NCI-H1092 treated with DMSO at 0.1 percent for 48 hours (cell line): Measurements from ENCODE around the gene MID2.
"Not testable (repeated sequence)": the region's sequence is repeated elsewhere in the genome, so short reads cannot be mapped to it uniquely, and the experiment has no call there.

Experiments
- DNase-seq: peaks from one replicate; lab custom pipeline; 2025; lab: John Stamatoyannopoulos, UW

Gene MID2

GRCh38 chrX:107840971-107841370 lies 15.3 kb downstream of the MID2 start:
- DNase-seq, result no peak

- no peak for DNase-seq
These were observed 17.2 kb downstream of the MID2 start for GRCh38 chrX:107842715-107843400.

- DNase-seq, result no peak
These were observed 20.0 kb downstream of the MID2 start for GRCh38 chrX:107845625-107846024.

- DNase-seq, result no peak
These were observed 22.9 kb downstream of the MID2 start for GRCh38 chrX:107848591-107848990.

- DNase-seq, result no peak
These were observed 24.2 kb downstream of the MID2 start for GRCh38 chrX:107849747-107850421.

GRCh38 chrX:107850422-107850765 lies 24.7 kb downstream of the MID2 start:
- no peak for DNase-seq

GRCh38 chrX:107851215-107851614 lies 25.5 kb downstream of the MID2 start:
- no peak for DNase-seq

- not testable (repeated sequence) for DNase-seq
These were observed 26.0 kb downstream of the MID2 start for GRCh38 chrX:107851665-107852064.

- no peak for DNase-seq
These were observed 30.6 kb downstream of the MID2 start for GRCh38 chrX:107856289-107856688.

GRCh38 chrX:107857041-107857440 lies 31.4 kb downstream of the MID2 start:
- not testable (repeated sequence) for DNase-seq

GRCh38 chrX:107857837-107858236 lies 32.2 kb downstream of the MID2 start:
- no peak for DNase-seq

GRCh38 chrX:107861056-107861455 lies 35.4 kb downstream of the MID2 start:
- no peak for DNase-seq

- DNase-seq, result no peak
These were observed 45.5 kb downstream of the MID2 start for GRCh38 chrX:107871136-107871535.

- DNase-seq, result no peak
These were observed 52.4 kb downstream of the MID2 start for GRCh38 chrX:107878106-107878505.

GRCh38 chrX:107880054-107880610 lies 54.5 kb downstream of the MID2 start:
- DNase-seq, result no peak

- DNase-seq, result peak; percentile 42
These were observed 68.4 kb downstream of the MID2 start for GRCh38 chrX:107894038-107894437.

GRCh38 chrX:107902721-107903120 lies 77.1 kb downstream of the MID2 start:
- DNase-seq, result no peak

- DNase-seq, result no peak
These were observed 79.7 kb downstream of the MID2 start for GRCh38 chrX:107905366-107905765.

GRCh38 chrX:107924136-107924746 lies 98.6 kb downstream of the MID2 start:
- peak; percentile 67 for DNase-seq

- no peak for DNase-seq
These were observed 108.6 kb downstream of the MID2 start for GRCh38 chrX:107934262-107934661.

- no peak for DNase-seq
These were observed 109.5 kb downstream of the MID2 start for GRCh38 chrX:107935200-107935599.

- DNase-seq, result no peak
These were observed 110.2 kb downstream of the MID2 start for GRCh38 chrX:107935664-107936433.

- DNase-seq, result no peak
These were observed 110.7 kb downstream of the MID2 start for GRCh38 chrX:107936434-107936730.
